HG03469 (cell line): ENCODE data around the gene TRMT2A.
"Not testable (repeated sequence)": the region's sequence is repeated elsewhere in the genome, so short reads cannot be mapped to it uniquely, and the experiment has no call there.

Experiments
- ATAC-seq: cut with Tn5 transposase; IDR thresholded peaks from one replicate; pipeline ENCODE4 v1.9.1; 2021; ENCODE audit warnings: mild to moderate bottlenecking, moderate library complexity, moderate number of reproducible peaks; ENCODE audit not compliant: unreplicated experiment

The TRMT2A gene

DNA sequence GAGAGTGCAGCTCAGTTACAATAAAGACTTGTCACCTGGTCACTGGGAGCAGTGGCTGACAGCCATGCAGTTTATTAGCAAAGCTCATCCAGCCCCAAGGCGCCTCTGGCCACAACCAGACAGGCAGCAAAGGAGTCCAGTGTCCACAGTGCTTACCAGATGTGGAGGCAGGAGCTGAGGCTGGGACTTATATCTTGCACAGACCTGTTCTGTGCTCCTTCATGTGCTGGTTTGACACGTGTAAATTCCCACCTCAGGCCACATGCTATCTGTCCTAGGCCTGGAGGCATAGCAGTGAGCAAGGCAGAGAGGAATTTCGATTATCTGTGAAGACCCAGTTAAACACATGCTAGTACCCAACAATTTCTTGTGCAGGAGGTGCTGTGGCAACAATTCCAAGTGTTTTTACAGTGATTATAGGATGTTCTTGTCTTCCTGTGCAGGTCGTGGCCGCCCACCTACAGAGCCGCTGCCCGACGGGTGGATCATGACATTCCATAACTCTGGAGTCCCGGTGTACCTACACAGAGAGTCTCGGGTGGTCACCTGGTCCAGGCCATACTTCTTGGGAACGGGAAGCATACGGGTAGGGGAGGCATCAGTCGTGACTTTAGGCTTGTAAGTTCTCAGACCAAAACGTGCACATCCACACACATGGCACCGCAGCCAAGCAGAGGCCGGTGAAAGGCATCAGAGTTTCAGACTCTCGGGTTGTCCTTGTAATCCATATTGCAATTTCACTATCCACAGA is 27.6 kb downstream of the TRMT2A start:
- no peak for ATAC-seq

GRCh38 chr22:20088263-20088648 is 28.8 kb downstream of the TRMT2A start:
- ATAC-seq, result no peak

GRCh38 chr22:20087319-20088262 is 29.4 kb downstream of the TRMT2A start:
- ATAC-seq, result no peak

DNA sequence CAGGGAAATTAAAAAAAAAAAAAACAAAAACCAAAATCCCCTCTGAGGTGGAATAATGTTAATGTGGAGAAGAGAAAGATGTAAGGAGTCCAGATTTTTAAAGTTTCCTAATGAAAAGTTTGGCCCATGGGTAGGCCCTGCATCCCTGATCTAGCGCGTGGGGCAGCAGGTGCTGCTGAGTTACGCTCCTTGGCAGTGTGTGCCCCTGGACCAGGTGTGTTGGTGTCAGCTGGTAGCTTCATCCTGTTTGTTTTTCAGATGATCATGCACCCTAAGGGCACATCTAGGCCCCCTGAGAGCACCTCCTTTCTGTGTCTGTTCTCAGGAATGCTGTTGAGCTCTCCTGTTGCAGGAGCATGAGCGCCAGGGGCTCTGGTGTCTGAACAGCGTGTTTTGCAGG is 30.3 kb downstream of the TRMT2A start:
- no peak for ATAC-seq

GRCh38 chr22:20086101-20086599 is 30.9 kb downstream of the TRMT2A start:
- no peak for ATAC-seq

DNA sequence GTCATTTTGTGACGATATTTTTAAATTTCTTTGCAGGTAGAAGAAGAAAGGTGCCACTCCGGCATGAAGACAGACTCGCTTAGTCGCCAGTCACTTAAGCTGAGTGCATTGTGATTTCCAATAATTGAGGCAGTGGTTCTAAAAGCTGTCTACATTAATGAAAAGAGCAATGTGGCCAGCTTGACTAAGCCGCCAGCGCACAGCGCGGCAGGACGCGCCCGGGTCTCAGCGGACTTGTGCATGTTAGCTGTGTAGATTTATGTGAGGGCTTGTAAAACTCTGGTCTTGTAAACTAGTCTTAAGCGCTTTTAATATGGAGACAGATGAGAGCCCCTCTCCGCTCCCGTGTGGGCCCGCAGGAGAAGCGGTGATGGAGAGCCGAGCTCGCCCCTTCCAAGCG is 31.4 kb downstream of the TRMT2A start:
- ATAC-seq, result no peak

- no peak for ATAC-seq
Observed at GRCh38 chr22:20084547-20085413, 32.2 kb downstream of the TRMT2A start.

DNA sequence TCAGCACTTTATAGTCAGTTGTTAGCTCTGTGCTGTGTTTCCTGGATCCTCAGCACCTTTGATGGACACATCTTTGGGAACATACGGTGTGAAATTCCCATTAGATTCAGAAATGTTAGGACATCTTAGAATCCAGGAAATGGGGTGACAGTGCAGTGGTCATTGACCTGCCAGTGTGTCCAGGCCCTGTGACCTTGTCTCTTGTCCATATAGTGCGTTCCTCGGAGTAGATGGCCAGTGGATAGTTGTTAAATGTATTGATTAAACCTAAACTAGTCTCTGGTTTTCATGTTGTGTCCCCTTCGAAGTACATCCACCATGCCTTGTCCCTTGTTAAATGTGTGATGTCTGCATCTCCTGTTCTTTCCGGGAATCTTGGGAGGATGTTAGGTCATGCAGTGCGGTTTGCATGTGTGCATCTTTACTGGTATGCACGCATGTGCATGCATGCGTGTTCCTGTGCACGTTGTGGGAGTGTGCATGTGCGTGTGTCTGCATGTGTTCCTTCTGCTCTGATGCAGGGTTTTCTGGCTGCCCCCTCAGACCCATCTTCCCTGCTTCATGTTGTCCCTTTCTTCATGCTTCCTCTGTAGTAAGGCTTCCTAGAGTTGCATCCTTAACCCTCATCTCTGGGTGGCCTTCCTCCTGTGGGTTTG is 33.0 kb downstream of the TRMT2A start:
- ATAC-seq, result no peak

DNA sequence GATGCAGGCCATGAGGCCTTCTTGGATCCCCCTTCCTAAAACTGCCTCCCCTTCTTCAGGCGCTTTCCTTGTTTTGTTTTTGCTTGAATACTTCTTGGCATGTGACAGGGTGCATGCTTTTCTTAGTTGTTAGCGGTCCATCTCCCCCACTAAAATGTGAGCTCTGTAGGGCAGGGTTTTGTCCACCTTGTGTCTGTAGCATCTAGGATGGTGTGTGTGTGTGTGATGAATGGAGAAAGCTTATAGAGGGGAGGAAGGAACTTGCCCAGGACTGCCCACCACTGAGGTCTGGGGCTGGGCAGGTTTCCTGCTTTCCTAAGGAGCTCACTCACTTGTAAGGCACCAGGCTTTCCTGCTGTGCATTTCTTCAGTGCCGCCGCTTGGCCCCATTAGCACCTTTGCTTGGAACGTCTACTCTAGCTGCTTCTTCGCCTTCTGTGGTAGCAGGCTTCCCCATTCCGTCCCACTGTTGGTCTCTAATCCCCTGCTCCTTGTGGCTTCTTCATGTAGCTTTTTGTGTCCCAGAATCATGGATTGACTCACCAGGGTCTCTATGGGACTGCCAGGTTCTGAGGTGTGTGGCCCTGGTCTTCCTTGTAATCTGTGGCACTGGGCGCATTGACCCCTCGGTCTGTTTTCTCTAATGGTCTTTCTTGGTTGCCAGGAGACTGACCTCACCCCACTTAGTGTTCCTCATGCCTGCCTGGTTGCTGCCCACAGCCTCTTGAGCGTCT is 33.7 kb downstream of the TRMT2A start:
- ATAC-seq, result no peak

DNA sequence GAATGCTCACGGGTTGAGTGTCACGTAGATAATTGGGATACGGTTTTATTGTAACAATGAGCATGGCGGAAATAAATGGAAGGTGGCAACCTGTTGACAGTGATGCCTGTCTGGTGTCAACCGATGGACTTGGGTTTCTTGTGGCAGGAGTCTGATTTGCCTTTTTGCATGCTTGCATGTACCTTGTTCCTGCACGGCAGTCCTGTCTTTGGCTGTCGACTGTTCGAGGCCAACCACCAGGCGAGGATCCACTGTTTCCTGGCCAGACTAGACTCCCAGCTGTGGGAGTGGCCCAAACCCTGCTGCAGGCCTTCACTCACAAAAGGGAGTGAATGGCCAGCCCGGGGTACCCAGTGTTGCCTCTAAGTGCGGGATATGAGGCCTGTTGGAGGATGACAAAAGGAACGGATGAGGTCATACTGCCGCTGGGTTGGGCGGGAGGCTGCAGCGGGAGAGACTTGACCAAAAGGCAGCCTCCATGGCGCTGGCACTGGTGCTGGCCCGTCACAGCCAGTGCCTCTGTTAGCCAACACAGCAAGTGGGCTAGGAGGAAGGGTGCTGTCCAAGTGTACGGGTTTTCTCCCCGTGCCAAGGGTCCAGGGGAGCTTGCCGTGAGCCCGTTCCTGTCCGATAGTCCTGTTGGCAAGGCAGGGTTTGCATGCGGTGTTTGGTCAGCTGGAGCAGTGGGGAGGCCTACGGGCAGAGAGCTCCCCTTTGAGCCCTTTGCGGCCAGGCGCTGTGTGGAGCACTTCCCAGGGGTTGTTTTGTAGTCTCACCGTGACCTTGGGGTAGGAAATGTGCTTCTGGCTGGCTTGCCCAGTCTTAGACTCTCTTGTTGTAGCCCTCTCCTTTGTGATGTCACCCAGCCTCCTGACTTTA is 36.0 kb downstream of the TRMT2A start:
- ATAC-seq, result no peak

GRCh38 chr22:20080445-20080775 is 36.6 kb downstream of the TRMT2A start:
- peak; percentile 35 for ATAC-seq

- ATAC-seq, result peak; percentile 47
Observed at GRCh38 chr22:20079745-20080444, 37.1 kb downstream of the TRMT2A start, which contains the start of gene DGCR8. DGCR8 (plus strand) TSS chr22:20080241; CDS start chr22:20085964, 5,723 bp downstream.

DNA sequence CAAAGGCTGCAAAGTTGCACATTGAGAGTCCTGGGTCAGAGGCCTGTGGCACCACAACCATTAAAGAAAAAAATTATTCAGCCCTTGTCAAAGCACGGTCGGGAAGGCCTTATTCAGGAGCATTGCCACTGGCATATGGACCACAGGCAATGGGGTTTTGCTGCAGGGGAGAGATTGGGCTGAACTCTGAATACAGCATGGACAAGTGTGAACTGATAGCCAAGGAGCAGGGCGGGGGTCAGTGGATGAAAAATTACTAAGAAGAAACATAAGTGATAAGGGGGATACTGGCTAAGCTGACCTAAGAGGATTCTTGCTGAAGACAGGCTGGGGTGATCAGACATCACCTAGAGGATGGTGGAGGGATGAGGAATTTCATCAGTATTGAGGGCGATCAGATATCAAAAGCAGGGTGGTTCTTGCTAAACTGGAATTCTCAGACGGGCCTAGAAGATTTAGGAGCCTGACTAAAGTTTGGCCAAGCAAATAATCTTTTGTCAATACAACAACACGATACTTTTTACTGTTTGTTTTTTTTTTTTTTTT is 40.3 kb downstream of the TRMT2A start:
- no peak for ATAC-seq

DNA sequence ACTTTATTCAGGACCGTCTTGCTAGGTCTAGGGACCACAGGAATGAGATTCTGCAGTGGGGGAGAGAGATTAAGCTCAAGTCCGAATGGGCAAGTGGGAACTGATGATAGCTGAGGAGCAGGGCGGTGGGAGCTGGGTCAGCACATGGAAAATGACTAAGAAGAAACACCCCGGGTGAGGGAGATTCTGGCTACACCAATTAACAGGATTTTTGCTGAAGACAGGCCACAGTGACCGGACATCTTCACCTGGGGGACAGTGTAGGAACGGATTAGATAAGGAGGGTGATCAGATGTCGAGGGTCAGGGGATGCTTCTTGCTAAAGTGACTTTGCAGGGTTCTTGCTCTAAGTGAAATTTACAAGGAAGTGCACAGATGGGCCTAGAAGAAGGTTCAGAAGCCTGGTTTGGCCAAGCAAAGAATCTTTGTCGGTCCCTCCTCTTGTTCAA is 45.5 kb downstream of the TRMT2A start:
- no peak for ATAC-seq

GRCh38 chr22:20069331-20070042 is 47.5 kb downstream of the TRMT2A start:
- ATAC-seq, result no peak

GRCh38 chr22:20068640-20069039 is 48.4 kb downstream of the TRMT2A start:
- no peak for ATAC-seq

DNA sequence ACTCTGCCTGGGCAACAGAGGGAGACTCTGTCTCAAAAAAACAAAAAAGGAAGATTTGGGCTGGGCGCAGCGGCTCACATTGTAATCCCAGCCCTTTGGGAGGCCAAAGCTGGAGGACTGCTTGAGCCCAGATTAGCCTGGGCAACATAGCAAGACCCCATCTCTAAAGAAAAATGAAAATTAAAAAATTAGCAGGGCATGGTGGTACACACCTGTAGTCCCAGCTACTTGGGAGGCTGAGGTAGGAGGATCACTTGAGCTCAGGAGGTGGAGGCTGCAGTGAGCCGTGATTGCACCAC is 49.7 kb downstream of the TRMT2A start:
- ATAC-seq, result not testable (repeated sequence)
